GM18508 (cell line): ENCODE data around the gene NCS1.

Experiments used
- ATAC-seq: cut with Tn5 transposase; IDR thresholded peaks from one replicate; pipeline ENCODE4 v1.9.1; 2021; ENCODE audit warnings: moderate number of reproducible peaks; ENCODE audit not compliant: insufficient read depth, unreplicated experiment

Gene NCS1

DNA sequence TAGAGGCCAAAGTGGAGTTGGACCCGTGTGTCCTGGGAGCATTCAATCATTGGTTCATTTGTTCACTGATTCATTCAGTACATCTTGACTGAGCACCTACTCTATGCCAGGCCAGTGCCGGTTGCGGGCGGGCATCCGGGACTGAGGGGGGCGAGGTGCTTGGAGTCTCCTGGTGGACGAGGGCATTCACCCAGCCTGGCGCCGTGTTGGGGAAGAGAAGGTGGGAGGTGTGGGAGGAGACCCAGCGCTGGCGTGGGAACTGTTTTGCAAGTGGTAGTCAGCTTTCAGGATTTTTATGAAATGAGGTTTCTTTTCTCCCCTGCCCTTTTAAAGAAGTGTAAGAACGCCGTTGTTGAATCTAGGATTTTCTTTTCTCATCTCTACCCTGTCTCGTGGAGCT lies 37.2 kb downstream of the NCS1 start:
- no peak for ATAC-seq

DNA sequence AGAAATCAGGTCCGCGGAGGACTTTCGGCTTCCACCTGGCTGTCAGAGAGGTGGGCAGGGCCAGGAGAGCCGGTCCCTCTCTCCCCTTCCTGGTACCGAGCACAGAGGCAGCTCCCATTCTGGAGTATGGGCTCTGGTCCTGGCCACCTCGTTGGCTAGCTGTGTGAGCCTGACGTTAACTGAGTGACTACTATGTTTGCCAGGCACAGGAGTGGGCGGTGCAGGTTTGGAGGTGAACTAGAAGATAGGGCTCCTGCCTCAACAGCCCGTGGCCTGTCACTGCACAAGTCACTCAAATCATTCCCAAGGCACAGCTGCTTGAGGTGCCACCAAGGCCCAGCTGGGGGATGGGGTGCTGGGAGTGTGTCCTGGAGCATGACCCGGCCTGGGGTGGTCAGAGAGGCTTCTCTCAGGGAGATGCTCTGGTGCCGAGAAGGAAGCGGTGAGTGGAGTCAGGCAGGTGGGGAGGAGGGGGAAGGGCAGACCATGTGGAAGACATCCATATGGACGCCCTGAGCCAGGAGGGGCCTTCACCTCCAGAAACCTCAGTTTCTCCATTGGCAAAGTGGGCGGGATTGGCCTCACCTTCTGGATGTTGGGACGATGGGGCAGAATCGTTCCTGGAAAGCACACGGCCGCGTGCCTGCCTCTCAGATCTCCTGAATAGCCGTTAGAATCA lies 39.5 kb downstream of the NCS1 start:
- ATAC-seq, result no peak

DNA sequence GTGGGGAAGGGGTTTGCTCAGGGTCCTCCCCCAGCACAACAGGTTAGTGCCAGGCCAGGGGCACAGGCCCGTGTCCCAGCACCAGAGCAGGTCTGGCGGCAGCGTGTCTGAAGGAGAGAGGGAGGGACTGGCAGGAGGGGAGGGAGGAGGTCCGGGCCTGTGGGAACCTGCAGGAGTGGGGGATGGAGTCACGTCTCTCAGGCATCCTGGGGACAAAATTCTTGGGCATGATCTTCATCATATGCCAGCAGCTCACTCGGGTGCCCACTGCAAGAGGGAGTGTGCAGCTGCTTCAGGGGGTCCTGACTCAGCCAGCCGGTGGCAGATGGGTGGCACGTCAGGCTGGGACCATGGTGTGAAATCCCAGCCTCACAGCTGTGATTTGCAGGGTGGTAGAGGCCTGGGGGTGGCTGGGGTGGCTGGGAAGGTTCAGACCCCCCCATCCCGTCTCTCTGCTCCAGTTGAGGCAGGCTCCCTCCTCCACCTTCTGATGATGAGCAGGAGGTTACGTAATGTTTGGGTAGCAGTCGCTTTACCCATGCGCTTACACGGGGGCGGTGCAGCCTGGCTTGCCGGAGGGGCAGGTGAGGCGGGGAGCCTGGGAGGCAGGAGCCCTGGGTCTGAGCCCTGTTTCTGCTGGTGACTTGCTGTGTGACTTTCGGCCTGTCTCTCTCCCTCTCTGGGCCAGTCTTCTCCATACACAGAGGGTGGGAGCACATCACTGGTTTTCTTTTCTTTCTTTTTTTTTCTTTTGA lies 40.5 kb downstream of the NCS1 start:
- no peak for ATAC-seq

DNA sequence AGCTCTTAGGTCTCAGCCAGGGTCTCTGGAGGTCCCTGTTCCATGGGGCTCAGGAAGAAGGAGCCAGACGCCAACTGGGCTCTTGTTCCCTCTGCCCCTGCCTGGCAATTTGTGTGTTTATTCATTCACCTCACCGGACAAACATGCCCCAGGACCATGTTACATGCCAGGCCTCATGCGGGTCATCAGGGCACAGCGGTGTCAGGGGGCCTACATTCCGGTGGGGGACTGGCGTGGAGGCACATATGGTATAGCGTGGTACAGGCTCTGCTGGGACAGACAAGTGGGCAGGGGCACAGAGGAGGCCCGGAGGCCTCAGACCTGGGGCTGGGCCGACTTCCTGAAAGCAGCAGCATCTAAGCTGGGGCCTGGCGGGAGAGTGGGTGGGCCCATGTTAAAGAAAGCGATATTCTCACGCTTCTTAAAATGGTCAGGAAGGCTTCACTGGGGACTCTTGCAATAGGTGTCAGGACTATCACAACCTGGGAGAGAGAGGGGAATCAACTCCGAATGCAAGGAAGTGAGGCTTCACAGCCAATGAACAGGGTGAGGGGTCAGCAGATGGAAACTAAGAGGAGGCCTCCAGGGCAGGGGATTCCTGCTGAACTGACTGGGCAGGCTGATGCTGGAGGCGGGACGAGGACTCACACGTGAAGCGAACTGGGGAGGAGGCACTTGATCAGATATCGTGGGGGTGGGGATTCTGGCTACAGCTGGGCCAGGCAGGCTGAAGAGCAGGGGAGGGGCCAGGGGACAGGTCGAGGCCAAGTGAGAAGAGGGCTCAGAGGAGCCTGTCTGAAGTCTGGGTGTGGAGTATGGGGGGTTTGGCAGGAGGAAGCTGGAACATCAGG lies 41.9 kb downstream of the NCS1 start:
- no peak for ATAC-seq

DNA sequence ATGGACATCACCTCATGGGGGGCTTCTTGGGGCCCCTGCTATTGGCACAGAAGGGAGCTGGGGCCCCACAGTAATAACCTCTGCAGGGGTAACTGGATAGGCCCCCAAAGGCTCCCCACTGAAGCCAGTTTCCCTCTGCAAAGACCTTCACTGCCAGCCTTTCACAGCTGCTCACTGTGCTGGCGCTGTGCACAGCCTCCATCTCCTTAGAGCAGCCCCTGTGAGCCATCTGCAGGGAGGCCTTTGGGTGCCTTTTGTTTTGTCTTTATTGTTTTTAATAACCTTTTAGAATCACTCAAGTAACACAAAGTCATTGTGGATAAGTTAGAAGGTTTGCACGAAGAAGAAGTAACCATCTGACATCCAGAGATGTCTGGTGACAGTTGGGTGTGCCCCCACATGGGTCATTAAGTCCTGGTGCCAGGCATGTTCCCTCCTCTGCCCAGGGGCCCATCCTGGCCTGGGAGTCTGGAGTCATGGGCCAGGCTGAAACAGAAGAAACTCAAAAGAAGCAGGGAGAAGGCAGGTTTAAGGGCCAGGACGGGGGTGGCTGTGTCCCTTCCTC lies 42.7 kb downstream of the NCS1 start:
- no peak for ATAC-seq

DNA sequence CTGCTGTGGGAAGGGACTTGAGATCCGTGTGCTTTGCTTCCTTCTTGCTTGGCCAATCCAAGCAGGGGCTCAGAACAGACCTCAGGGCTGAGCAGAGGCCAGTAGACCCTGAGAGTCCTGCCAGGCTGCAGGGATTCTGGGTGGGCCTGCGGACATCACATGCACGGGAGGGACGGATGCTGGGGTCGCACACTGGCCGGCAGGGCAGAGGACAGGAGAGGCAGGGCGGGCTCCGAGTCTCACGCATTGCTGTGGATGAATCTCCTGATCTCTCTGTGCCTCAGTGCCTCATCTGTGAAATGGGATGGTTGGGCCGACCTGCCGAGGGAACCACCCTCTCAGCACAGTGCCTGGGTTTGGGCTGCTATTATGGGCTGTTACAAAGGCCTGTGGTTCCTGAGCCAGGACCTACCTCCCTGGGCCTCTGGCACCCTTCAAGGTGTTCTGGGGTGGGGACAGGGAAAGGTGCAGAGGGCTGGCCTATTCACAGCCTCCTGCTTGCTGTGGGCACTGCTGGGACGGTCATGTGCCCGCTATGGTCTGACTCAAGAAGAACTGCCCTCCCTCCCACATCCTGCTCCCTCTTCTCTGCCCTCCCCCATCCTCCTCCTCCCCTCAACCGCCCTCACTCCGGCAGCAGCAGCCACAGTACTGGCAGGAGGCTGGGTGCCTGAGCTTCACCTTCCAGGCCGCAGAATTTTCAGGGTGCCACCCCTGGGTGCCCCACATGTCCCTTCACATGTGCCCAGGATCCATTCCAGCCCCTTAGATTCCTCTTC lies 43.3 kb downstream of the NCS1 start:
- ATAC-seq, result no peak

DNA sequence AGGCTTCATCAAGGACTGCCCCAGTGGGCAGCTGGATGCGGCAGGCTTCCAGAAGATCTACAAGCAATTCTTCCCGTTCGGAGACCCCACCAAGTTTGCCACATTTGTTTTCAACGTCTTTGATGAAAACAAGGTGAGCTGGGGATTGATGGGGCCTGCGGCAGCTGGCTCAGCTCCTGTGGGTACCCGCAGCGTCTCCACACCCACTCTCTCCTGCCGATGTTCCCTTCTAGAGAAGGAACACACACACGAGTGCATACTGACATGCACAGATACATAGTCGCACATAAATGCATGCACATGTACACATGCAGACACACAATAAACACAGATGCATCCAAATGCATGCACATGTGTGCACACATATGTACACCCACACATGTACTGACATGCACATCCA lies 45.6 kb downstream of the NCS1 start:
- ATAC-seq, result no peak

DNA sequence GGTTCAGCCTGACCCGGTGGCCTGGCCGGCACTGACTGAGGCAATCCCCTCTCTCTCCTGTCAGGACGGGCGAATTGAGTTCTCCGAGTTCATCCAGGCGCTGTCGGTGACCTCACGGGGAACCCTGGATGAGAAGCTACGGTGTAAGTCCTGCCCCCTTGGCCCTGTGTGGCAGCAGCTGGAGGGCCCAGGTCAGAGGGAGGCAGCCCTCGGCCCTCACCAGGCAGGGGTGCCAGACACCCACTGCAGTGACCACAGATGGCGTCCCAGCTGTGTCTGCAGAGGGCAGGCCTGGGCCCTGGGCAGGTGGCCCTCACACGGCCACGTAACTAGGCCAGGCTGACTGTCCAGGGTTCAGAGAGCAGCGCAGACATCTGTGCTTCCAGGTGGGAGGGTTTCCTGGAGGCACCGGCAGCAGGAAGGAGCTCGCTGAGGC lies 47.5 kb downstream of the NCS1 start:
- no peak for ATAC-seq

DNA sequence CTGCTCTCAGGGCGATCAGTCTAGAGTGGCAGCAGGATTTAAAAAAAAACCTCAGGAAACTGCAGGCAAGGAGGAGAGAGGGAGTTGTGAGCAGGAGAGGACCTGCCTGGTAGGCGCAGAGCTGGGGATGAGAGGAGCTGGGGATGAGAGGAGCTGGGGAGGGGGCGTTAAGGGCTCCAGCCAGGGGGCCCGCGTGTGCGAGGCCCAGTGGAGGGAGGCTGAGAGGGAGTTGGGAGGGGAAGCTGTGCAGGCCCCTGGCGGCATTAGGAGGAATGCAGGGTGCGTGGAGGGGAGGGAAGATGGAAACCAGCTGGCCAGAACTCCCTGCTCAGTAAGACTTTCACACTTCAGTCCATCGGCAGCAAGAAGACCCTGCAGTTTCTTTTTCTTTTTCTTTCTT lies 48.1 kb downstream of the NCS1 start:
- ATAC-seq, result no peak

DNA sequence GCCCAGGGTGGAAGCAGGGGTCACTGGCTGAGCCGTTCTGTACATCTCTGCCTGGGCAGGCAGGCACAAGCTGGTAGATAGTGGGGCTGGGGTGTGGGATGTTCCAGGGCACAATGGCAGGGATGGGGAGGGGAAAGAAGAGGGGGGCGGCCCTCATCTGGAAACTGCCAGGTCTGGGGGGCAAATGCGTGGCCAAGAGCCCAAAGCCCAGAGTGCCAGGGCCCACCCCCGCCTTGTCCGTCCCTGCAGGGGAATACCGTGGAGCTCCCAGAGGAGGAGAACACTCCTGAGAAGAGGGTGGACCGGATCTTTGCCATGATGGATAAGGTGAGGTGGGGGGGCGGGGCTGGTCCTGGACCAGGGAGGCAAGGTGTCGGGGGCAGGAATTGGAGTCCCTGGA lies 50.6 kb downstream of the NCS1 start:
- no peak for ATAC-seq

DNA sequence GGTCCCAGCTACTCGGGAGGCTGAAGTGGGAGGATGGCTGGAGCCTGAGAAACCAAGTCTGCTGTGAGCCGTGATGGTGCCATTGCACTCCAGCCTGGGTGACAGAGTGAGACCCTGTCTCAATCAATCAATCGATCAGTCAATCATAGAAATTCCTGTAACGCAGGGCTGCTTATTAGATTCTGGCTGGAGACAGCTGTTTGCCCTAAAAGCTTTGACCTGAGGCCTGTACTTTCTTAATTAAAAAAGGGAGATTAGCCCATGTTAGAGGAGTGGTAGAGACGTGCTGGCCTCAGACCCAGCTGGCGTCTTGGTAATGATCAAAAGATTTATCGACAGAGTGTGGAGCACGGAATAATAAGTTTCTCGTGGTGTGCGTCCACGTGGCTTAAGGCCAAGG lies 52.9 kb downstream of the NCS1 start:
- ATAC-seq, result no peak

DNA sequence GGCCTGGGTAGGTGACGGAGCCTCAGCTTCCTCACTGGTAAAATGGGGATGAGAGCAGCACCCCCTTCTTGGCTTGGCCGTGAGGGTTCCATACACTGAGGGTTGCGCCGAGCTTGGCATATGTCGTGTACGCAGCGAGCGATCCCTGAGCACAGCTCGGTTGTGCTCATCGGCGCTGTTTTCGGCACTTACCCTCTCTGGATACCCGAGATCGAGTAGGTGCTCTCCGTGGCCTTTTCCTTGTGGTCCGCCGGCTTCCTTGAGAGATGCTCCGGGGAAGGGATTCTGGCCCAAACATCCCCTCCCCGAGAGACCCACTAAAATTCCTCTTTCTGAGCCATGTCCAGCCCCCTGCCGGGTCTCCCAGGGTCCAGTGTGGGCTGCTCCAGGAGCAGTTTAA lies 53.4 kb downstream of the NCS1 start:
- ATAC-seq, result no peak

DNA sequence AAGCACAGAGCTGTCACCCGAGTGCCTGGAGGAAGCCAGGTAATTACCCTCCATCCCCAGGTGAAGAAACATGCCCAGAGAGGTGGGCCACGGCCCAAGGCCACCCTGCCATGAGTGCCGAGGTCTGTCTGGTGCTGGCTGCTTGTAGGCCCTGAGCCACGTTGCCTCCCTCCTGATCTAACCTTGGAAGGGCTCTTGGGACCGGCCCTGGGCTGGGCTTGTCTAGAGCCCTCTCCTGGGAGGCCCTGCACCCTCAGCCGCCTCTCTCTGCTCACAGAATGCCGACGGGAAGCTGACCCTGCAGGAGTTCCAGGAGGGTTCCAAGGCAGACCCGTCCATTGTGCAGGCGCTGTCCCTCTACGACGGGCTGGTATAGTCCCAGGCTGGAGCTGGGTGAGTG lies 53.9 kb downstream of the NCS1 start:
- ATAC-seq, result no peak

DNA sequence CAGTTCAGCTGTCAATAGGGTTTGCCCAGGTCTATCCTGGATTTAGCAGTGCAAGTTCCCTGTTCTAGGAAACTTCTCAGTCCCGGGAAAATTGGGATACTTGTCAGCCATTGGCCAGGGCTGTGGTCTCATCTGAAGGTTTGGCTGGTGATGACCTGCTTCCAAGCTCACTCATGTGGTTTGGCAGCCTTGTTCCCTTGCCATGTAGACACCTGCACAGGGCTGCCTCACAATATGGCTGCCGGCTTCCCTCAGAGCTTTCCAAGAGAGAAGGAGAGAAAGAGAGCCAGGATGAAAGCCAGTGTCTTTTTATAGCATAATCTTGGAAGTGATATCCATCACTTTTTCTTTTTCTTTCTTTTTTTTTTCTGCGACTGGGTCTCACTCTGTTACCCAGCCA lies 55.6 kb downstream of the NCS1 start:
- ATAC-seq, result no peak

DNA sequence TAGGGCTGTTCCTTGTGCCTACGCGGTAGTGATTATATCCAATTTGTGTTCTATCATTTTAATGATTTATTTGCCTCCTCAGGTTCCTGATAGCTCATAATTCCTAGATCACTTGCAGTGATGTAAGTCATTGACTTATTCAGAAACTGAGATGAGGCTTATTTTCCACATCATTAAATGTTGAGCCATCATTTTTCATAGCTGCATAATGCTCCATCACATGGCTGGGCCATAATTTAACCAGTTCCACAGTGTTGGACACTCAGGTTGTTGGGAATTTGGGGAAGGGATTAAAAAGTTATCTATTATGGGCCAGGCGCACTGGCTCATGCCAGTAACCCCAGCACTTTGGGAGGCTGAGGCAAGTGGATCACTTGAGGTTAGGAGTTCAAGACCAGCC lies 57.6 kb downstream of the NCS1 start:
- ATAC-seq, result no peak

DNA sequence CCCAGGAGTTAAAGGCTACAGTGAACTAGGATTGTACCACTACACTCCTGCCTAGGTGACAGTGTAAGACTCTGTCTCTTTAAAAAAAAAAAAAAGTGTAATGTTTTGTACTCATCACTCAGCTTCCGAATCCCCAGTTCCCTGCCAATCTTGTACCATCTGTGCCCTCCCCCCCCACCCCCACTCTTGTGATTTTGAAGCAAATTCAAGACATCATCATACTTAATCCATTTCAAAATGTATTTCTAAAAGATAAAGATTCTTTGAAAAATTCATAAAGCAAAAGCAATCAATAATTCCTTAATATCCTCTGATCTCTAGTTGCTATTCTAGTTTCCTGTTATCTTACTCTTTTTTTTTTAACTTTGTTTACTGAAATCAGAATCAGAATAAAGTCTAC lies 58.4 kb downstream of the NCS1 start:
- ATAC-seq, result no peak

DNA sequence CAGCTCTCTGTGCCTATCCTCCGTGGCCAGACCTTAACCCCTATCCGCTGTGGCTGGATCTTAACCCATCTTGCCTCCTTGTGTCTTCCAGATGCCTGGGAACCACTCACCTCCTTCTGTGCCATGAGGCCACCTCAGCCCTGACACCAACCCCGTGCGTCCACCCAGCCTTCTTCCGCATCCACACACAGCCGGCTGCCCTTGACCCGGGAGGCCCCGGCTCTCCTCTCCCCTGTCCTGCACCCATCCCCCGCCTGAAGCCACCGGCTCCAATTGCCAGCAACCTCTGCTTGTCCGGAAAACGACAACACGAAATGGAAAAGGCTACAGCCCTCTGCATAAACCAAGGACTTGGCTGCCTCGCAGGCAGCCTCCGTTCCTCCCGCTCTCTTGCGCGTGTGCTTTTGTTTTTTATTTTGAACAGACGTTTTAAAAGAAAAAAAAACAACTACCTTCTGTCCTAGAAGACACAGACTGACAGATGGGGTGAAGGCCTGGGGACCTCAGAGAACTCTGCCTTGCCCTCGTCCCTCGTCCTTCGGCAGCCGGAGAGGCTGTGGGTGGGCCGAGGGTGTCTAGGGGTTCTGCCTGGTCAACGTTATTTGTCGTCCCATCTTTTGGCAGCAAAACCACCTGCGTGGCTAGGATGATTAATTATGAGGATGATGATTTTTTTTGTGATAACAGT lies 60.8 kb downstream of the NCS1 start:
- no peak for ATAC-seq

DNA sequence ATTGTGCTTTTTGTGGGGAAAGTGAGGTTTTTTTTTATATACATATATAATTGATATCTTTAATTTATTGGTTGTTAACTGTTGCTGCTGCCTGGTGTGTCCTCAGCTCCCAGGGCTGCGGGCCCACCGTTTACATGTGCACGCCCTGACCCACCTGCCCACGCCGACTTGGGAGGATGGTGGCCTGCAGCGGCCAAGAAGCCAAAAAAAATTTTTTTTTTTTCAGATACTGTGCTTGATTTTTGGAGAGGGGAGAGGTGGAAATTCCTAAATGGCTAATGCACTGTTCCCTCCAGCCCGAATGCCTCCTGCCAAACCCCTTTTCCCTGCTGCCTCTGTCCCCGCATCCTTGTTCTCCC lies 61.4 kb downstream of the NCS1 start:
- no peak for ATAC-seq

DNA sequence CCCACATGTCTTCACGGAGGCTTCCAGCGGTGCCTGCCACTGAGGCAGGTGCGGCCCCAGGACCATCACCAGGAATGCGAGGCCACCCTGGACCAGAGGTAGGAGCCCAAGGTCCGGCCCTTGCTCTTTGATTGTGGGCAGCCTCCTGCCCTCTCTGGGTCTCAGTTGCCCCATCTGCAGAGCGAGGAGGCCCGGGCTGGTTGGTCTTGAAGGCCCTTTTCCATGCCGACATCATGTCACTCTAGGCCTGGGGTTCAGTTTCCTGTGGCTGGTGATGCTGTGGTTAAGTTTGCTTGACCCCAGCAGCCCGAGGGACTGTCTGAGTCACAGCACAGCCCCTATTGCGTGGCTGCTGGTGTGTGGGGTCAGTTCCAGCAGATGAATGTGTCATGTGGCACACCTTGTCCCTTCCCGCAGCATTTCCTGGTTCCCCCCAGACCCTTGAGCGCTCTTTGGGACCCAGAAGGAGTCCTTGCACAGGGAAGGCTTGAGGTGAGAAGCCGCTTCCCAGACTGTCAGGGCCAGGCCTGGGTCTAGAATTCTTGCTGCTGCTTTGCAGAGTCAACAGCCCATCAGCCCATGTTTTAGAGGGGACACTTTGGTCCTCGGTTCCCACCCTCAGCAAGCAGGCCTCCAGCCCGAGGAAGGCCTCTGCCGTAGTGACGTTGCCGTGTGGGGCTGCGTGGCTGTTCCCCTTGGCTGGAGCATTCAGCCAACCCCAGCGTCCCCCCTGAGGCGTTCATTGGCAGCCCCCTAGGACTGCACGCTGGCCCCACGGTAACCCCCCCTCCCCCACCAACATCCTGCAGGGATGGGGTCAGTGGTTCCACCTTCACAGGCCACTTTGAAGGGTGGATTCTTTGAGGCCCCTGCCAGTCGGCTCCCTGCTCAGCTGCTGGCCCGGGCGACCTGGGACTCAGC lies 62.4 kb downstream of the NCS1 start:
- no peak for ATAC-seq
